CD4-positive, alpha-beta T cell (primary cell): Measurements from ENCODE around the gene TRMT10B. TPM values are rescaled to one million over a fixed set of nuclear protein-coding genes. Genes with fewer than 3 reads are reported as not detected.

ENCODE experiments used
- ATAC-seq: fragments of 200-7000 bp; cut with Tn5 transposase; one replicate; pipeline ENCODE4 v1.10.0; 2022; ENCODE audit warnings: mild to moderate bottlenecking; ENCODE audit not compliant: poor library complexity
- CTCF ChIA-PET: fragments of 350-600 bp; sonication (Branson Sonifier 250); formaldehyde crosslinking; loops from one replicate; lab custom pipeline; 2021; ENCODE audit warnings: antibody characterized with exemption, inconsistent platforms; lab: Charles Lee
- POLR2A ChIA-PET: fragments of 350-600 bp; sonication (Branson Sonifier 250); formaldehyde crosslinking; loops from one replicate; lab custom pipeline; 2021; ENCODE audit warnings: antibody characterized with exemption, inconsistent platforms; lab: Charles Lee
- DNase-seq, 14 experiments: peaks; one replicate each; pipeline ENCODE4 v3.0.0-alpha.2; 2013 to 2020; ENCODE audit warnings: mixed read lengths in 2 of 14
- H3K27ac ChIP-seq, 2 donors: one replicate each; pipeline versions ENCODE4 v1.5.1 to v1.7.0; 2013; ENCODE audit warnings: low read length in 2 of 2, low read depth in 1 of 2, mild to moderate bottlenecking in 1 of 2
- H3K27me3 ChIP-seq, 2 experiments: 1 replicate in 1 of 2; 2 replicates in 1 of 2; pipeline versions ENCODE4 v1.6.1 to v1.7.0; 2013; ENCODE audit warnings: low read length in 2 of 2, control low read depth in 1 of 2, mild to moderate bottlenecking in 1 of 2, moderate library complexity in 1 of 2; ENCODE audit not compliant: insufficient read depth in 2 of 2, control insufficient read depth in 1 of 2
- H3K36me3 ChIP-seq: one replicate; pipeline ENCODE4 v1.6.1; 2013; ENCODE audit warnings: low read length, control low read depth; ENCODE audit not compliant: insufficient read depth
- H3K4me1 ChIP-seq: one replicate; pipeline ENCODE4 v1.6.1; 2013; ENCODE audit warnings: low read length, control low read depth; ENCODE audit not compliant: insufficient read depth
- H3K4me3 ChIP-seq: one replicate; pipeline ENCODE4 v1.5.1; 2013; ENCODE audit warnings: mild to moderate bottlenecking, low read length, moderate library complexity
- H3K9me3 ChIP-seq, 2 experiments: 1 replicate in 1 of 2; 2 replicates in 1 of 2; pipeline versions ENCODE4 v1.6.1 to v1.7.0; 2013; ENCODE audit warnings: low read length in 2 of 2, mild to moderate bottlenecking in 2 of 2, control low read depth in 1 of 2, moderate library complexity in 1 of 2; ENCODE audit not compliant: control insufficient read depth in 1 of 2, insufficient read depth in 1 of 2
- H3K27ac Mint-ChIP-seq: one replicate; pipeline ENCODE4 v1.8.0; 2020; ENCODE audit warnings: mixed read lengths
- H3K27me3 Mint-ChIP-seq: one replicate; pipeline ENCODE4 v1.8.0; 2021; ENCODE audit warnings: mixed read lengths
- H3K36me3 Mint-ChIP-seq: one replicate; pipeline ENCODE4 v1.8.0; 2021; ENCODE audit warnings: low read depth, mixed read lengths
- H3K4me1 Mint-ChIP-seq: one replicate; pipeline ENCODE4 v1.8.0; 2021; ENCODE audit warnings: low read depth, mixed read lengths
- H3K4me3 Mint-ChIP-seq: one replicate; pipeline ENCODE4 v1.8.0; 2020; ENCODE audit warnings: mild to moderate bottlenecking, mixed read lengths
- H3K9me3 Mint-ChIP-seq: one replicate; pipeline ENCODE4 v1.8.0; 2020; ENCODE audit warnings: mixed read lengths
- intact Hi-C, 2 experiments: fragments of 100-400 bp; cut with DNase I in 1 of 2; cut with micrococcal nuclease in 1 of 2; formaldehyde crosslinking; loops; one replicate each; pipeline versions ENCODE4 v1.15.1 to v1.9.0; 2023 to 2025; cut with DNase I, micrococcal nuclease
- total RNA-seq, 174 experiments: library from RNA in 2 of 174; stranded (reverse) in 2 of 174; gene quantifications; one replicate each; pipeline ENCODE4 v1.2.3 and lab custom pipeline; 2021 to 2026
- TF ChIP-seq, protein P1 (sequence below): fragments of 200-600 bp; IDR thresholded peaks from one replicate; pipeline ENCODE4 v1.8.0; 2022; ENCODE audit warnings: antibody characterized with exemption, mild to moderate bottlenecking

TRMT10B gene
- total RNA-seq, 2 experiments from 2014 or later, result 6.6 to 8.3 TPM

DNA sequence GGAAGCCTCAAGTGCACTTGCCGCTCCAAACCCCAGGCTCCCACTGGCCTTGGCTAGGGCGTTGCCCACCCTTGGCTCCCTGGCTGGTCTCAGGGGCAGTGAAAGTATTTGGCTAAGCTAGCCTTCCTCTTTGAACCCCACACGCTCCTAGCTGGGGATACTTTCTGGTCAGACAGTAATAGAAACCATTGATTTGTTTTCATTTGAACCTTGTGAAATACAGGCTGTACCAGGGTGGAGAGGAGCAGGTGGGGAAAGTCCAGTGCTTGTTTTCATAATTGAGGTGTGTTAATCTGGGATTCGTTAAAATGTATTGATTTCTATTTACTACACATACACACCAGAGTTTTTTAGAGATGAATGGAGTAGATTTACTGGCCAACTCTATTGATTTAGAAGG, 45.9 kb upstream of the TRMT10B start:
- ATAC-seq, result no peak
- H3K36me3 ChIP-seq, result no peaks in the 10 kb centered on the region
- no peak overlapping the region for H3K4me3 ChIP-seq
- H3K27me3 ChIP-seq, result peaks cover 0 to 4% of the 10 kb centered on the region in 2 experiments
- CTCF ChIA-PET, result no interaction called here
- TF ChIP-seq, protein P1, sequence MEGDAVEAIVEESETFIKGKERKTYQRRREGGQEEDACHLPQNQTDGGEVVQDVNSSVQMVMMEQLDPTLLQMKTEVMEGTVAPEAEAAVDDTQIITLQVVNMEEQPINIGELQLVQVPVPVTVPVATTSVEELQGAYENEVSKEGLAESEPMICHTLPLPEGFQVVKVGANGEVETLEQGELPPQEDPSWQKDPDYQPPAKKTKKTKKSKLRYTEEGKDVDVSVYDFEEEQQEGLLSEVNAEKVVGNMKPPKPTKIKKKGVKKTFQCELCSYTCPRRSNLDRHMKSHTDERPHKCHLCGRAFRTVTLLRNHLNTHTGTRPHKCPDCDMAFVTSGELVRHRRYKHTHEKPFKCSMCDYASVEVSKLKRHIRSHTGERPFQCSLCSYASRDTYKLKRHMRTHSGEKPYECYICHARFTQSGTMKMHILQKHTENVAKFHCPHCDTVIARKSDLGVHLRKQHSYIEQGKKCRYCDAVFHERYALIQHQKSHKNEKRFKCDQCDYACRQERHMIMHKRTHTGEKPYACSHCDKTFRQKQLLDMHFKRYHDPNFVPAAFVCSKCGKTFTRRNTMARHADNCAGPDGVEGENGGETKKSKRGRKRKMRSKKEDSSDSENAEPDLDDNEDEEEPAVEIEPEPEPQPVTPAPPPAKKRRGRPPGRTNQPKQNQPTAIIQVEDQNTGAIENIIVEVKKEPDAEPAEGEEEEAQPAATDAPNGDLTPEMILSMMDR, result no peak
- DNase-seq, result no peak
- Mint-ChIP-seq H3K27me3 (peaks cover 32% of the 10 kb centered on the region), H3K4me1 (no peaks in the 10 kb centered on the region), H3K9me3 (no peaks in the 10 kb centered on the region), H3K36me3 (no peaks in the 10 kb centered on the region), H3K4me3 (no peak overlapping the region), H3K27ac (no peak overlapping the region)
- no peaks in the 10 kb centered on the region for H3K4me1 ChIP-seq
- intact Hi-C loops, result no loop called here
- H3K9me3 ChIP-seq, result no peaks in the 10 kb centered on the region
- no peak overlapping the region for H3K27ac ChIP-seq
- POLR2A ChIA-PET, result no interaction called here

DNA sequence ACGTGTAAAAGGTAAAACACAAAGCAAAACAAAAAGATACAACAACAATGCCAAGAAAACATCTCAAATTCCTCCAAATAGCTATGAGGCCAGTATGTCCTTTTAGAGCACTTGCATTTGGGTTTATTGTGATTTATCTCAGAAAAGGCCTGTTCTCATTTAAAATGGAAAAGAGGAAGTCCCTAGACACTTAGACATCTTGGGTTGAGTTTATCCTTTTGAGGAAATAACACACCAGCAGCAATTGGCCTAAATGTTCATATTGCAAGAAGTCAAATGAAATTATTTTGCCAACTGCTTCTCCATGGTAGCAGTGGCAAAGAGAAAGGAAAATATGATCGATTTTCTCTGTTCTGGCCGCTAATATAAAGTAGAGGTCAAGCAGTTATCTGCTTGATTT, 43.6 kb upstream of the TRMT10B start:
- no peaks in the 10 kb centered on the region for H3K36me3 Mint-ChIP-seq
- intact Hi-C loops, result no loop called here

DNA sequence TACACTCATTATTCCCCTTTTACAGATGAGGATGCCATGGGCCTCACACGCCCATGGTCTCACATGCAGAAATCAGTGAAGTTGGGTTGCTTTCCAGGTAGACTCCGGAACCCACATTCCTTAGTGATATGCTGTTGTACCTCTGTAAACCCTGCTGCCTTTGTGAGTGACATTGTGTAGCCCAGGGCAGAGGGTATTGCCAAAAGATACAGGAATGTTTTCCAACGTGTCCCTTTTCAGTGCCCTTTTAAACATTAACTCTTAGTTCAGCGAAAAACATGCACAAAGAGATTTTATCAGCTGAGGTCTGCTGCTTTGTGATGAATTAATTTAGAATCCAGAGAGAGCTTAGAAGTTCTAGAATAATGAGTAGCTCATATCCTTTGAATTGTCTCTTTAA, 38.3 kb upstream of the TRMT10B start:
- no peak overlapping the region for H3K4me3 ChIP-seq
- ChIA-PET POLR2A (no interaction called here), CTCF (no interaction called here)
- no peak for ATAC-seq
- intact Hi-C loops, result no loop called here
- Mint-ChIP-seq H3K4me3 (no peak overlapping the region), H3K27me3 (peaks cover 18% of the 10 kb centered on the region), H3K9me3 (no peaks in the 10 kb centered on the region), H3K36me3 (no peaks in the 10 kb centered on the region), H3K27ac (no peak overlapping the region), H3K4me1 (no peaks in the 10 kb centered on the region)
- no peaks in the 10 kb centered on the region for H3K36me3 ChIP-seq
- H3K9me3 ChIP-seq, result no peaks in the 10 kb centered on the region
- H3K27me3 ChIP-seq, result no peaks in the 10 kb centered on the region
- DNase-seq, result no peak
- no peak overlapping the region for H3K27ac ChIP-seq
- no peaks in the 10 kb centered on the region for H3K4me1 ChIP-seq
- TF ChIP-seq, protein P1, result no peak

More for the DNA sequence above, 43.6 kb upstream of the TRMT10B start:
- Mint-ChIP-seq H3K4me3 (no peak overlapping the region), H3K9me3 (no peaks in the 10 kb centered on the region), H3K4me1 (no peaks in the 10 kb centered on the region), H3K27me3 (peaks cover 32% of the 10 kb centered on the region), H3K27ac (no peak overlapping the region)
- ATAC-seq (no peak), DNase-seq (no peak)
- Histone ChIP-seq H3K4me3 (no peak overlapping the region), H3K27me3 (peaks cover 0 to 4% of the 10 kb centered on the region in 2 experiments), H3K27ac (no peak overlapping the region), H3K9me3 (no peaks in the 10 kb centered on the region), H3K4me1 (no peaks in the 10 kb centered on the region), H3K36me3 (no peaks in the 10 kb centered on the region)
- ChIA-PET CTCF (no interaction called here), POLR2A (no interaction called here)
- TF ChIP-seq, protein P1, result no peak
